K562 (cell line): Measurements from ENCODE around the gene SOHLH2. TPM values are rescaled to one million over a fixed set of nuclear protein-coding genes. Genes with fewer than 3 reads are reported as not detected.

Experiments
- ATAC-seq: fragments of 200-7000 bp; cut with Tn5 transposase; 3 replicates; pipeline ENCODE4 v1.9.1; 2020; ENCODE audit warnings: moderate library complexity
- BruUV-seq: library from RNA; stranded (reverse); fragments of 400-500 nt; replicated peaks from 2 replicates; lab custom pipeline; 2021; lab: Mats Ljungman, UMichigan
- CTCF ChIA-PET: fragments of 300-600 bp; formaldehyde crosslinking; extraction: SDS; loops from one replicate; lab custom pipeline; 2021; ENCODE audit warnings: low intra/inter-chr PET ratio; lab: Yijun Ruan, JAX
- POLR2A ChIA-PET: fragments of 300-600, 350-650 bp; sonication (Branson Sonifier 250); formaldehyde crosslinking; extraction: SDS; loops from one replicate; lab custom pipeline; 2021; ENCODE audit warnings: antibody characterized with exemption, inconsistent platforms; lab: Yijun Ruan, JAX
- DNase-seq, 4 experiments: peaks; one replicate each; pipeline versions ENCODE4 v3.0.0 to v3.0.0-alpha.2; 2011 to 2018; ENCODE audit warnings: low spot score in 3 of 4, mixed read lengths in 3 of 4; ENCODE audit errors: extremely low read depth in 1 of 4
- FAIRE-seq: peaks from 2 replicates; lab custom pipeline; 2011; peaks lifted over from hg19 to GRCh38; lab: Jason Lieb, UNC
- H2AFZ ChIP-seq: 2 replicates; pipeline ENCODE4 v1.6.0; 2011; ENCODE audit warnings: low read depth, low read length, control low read depth, inconsistent platforms
- H3K27ac ChIP-seq: fragments of 200-600 bp; 3 replicates; pipeline ENCODE4 v1.8.0; 2011; ENCODE audit warnings: low read depth, mild to moderate bottlenecking, control low read depth, inconsistent platforms, low read length, moderate library complexity, mixed read lengths; ENCODE audit errors: extremely low read depth
- H3K27me3 ChIP-seq, 2 experiments: fragments of 300-600 bp in 1 of 2; 2 replicates in 1 of 2; 3 replicates in 1 of 2; pipeline versions ENCODE4 v1.6.0 to v1.8.0; 2011; ENCODE audit warnings: inconsistent platforms in 2 of 2, low read length in 2 of 2, mild to moderate bottlenecking in 1 of 2, mixed read lengths in 1 of 2, moderate library complexity in 1 of 2; ENCODE audit not compliant: control insufficient read depth in 2 of 2, insufficient read depth in 2 of 2
- H3K36me3 ChIP-seq: fragments of 300-600 bp; 3 replicates; pipeline ENCODE4 v1.8.0; 2011; ENCODE audit warnings: mild to moderate bottlenecking, low read length, inconsistent platforms; ENCODE audit not compliant: control insufficient read depth, insufficient read depth
- H3K4me1 ChIP-seq, 2 experiments: fragments of 200-600 bp in 1 of 2; replicated peaks in 1 of 2; 2 replicates in 1 of 2; 3 replicates in 1 of 2; pipeline versions ENCODE4 v1.5.1 to v1.8.0; 2011; ENCODE audit warnings: inconsistent platforms in 2 of 2, low read length in 2 of 2, mild to moderate bottlenecking in 1 of 2, mixed read lengths in 1 of 2, moderate library complexity in 1 of 2; ENCODE audit not compliant: control insufficient read depth in 2 of 2, insufficient read depth in 2 of 2
- H3K4me2 ChIP-seq: 2 replicates; pipeline ENCODE4 v1.6.1; 2011; ENCODE audit warnings: low read length, control low read depth, inconsistent platforms, mixed read lengths; ENCODE audit not compliant: insufficient read depth
- H3K4me3 ChIP-seq: fragments of 200-600 bp; sonication (generic), shearing (Covaris generic); 2 replicates; pipeline ENCODE4 v1.5.1; 2016; ENCODE audit warnings: control low read depth, inconsistent platforms
- H3K79me2 ChIP-seq: fragments of 200-600 bp; 3 replicates; pipeline ENCODE4 v1.8.0; 2011; ENCODE audit warnings: low read length, inconsistent platforms; ENCODE audit not compliant: control insufficient read depth, insufficient read depth
- H3K9ac ChIP-seq, 2 experiments: 2 replicates each; pipeline versions ENCODE4 v1.6.0 to v1.6.1; 2011; ENCODE audit warnings: low read depth in 2 of 2, low read length in 2 of 2, control low read depth in 1 of 2, inconsistent platforms in 1 of 2, mild to moderate bottlenecking in 1 of 2, mixed read lengths in 1 of 2; ENCODE audit not compliant: insufficient read depth in 1 of 2
- H3K9me1 ChIP-seq: one replicate; pipeline ENCODE4 v1.6.0; 2011; ENCODE audit warnings: inconsistent platforms, mild to moderate bottlenecking, low read length, moderate library complexity; ENCODE audit not compliant: control insufficient read depth, insufficient read depth
- H3K9me3 ChIP-seq: replicated peaks from 2 replicates; pipeline ENCODE4 v1.5.1; 2011; ENCODE audit warnings: low read depth, low read length, inconsistent platforms; ENCODE audit not compliant: control insufficient read depth, insufficient read depth
- H4K20me1 ChIP-seq: replicated peaks from 2 replicates; pipeline ENCODE4 v1.6.1; 2011; ENCODE audit warnings: low read length, inconsistent platforms, mixed read lengths; ENCODE audit not compliant: control insufficient read depth, insufficient read depth
- BDP1 ChIP-seq: IDR thresholded peaks from 3 replicates; pipeline ENCODE4 v1.6.1; 2011; ENCODE audit not compliant: insufficient read length, insufficient read depth
- ELF2 ChIP-seq: fragments of 250-450 bp; sonication (Bioruptor Pico); IDR thresholded peaks from 2 replicates; pipeline ENCODE4 v1.5.0; 2021; ENCODE audit warnings: mild to moderate bottlenecking
- HEY1 ChIP-seq: fragments of 250-450 bp; sonication (Bioruptor Pico); IDR thresholded peaks from 2 replicates; pipeline ENCODE4 v1.5.0; 2020; ENCODE audit warnings: mild to moderate bottlenecking, moderate library complexity, borderline replicate concordance
- HSF4 ChIP-seq: fragments of 250-450 bp; sonication (Bioruptor Pico); IDR thresholded peaks from 2 replicates; pipeline ENCODE4 v2.1.2; 2022; ENCODE audit warnings: mild to moderate bottlenecking, moderate library complexity, borderline replicate concordance
- MTA3 ChIP-seq: fragments of 450-650 bp; formaldehyde crosslinking; IDR thresholded peaks from 2 replicates; pipeline ENCODE4 v1.6.1; 2017; ENCODE audit warnings: mild to moderate bottlenecking, borderline replicate concordance
- MTF1 ChIP-seq: fragments of 250-450 bp; sonication (Bioruptor Pico); IDR thresholded peaks from 2 replicates; pipeline ENCODE4 v1.9.0; 2021; ENCODE audit warnings: moderate library complexity, mild to moderate bottlenecking, inconsistent platforms, borderline replicate concordance
- POLR2H ChIP-seq: IDR thresholded peaks from 2 replicates; pipeline ENCODE4 v1.6.1; 2016; ENCODE audit warnings: missing genetic modification characterization, low read depth, mild to moderate bottlenecking, control low read depth, missing compliant biosample characterization, moderate library complexity
- SLC30A9 ChIP-seq: fragments of 250-450 bp; sonication (Bioruptor Pico); IDR thresholded peaks from 2 replicates; pipeline ENCODE4 v1.8.0; 2022; ENCODE audit warnings: mild to moderate bottlenecking, moderate library complexity
- SRSF9 ChIP-seq: fragments of 200-400 bp; formaldehyde crosslinking; IDR thresholded peaks from 2 replicates; pipeline ENCODE4 v1.6.1; 2017; ENCODE audit warnings: low read depth, low read length, borderline replicate concordance
- ZFPM2 ChIP-seq: fragments of 250-450 bp; sonication (Bioruptor Pico); IDR thresholded peaks from 2 replicates; pipeline ENCODE4 v1.5.1; 2022; ENCODE audit warnings: mild to moderate bottlenecking
- ZSCAN29 ChIP-seq: fragments of 450-650 bp; IDR thresholded peaks from 2 replicates; pipeline ENCODE4 v1.6.1; 2017
- in situ Hi-C: fragments of 300-500 bp; cut with MboI; formaldehyde crosslinking; loops from 4 replicates; pipeline ENCODE4 v1.15.0; 2018; ENCODE audit warnings: inconsistent platforms, mixed read lengths
- intact Hi-C: fragments of 100-400 bp; cut with micrococcal nuclease; formaldehyde crosslinking; loops from 2 replicates; pipeline ENCODE4 v1.14.2; 2022
- polyA plus RNA-seq, 8 experiments: library from polyadenylated mRNA; depleted of rRNA in 4 of 8; stranded (reverse) in 5 of 8; unstranded in 3 of 8; fragments of >200 nt; fragmentation: Nextera tagmentation in 2 of 8; fragmentation: Illumina TruSeq in 1 of 8; extraction: Ambion mirVana in 2 of 8; extraction: Trizol in 1 of 8; gene quantifications; 2 replicates each; pipeline versions ENCODE4 v1.2.1 to v1.2.3, GENCODE V29; 2011 to 2014; ENCODE audit warnings: inconsistent platforms in 1 of 8, missing spikeins in 1 of 8
- total RNA-seq, 7 experiments: library from RNA; depleted of rRNA in 6 of 7; stranded (reverse); fragments of >200 nt in 6 of 7; fragmentation: Illumina TruSeq in 2 of 7; extraction: Trizol in 2 of 7; gene quantifications; 2 replicates each; pipeline versions ENCODE4 v1.2.1 to v1.2.3, GENCODE V29; 2011 to 2021; ENCODE audit warnings: low replicate concordance in 1 of 7
- TF ChIP-seq, protein P1 (sequence below): fragments of 450-650 bp; IDR thresholded peaks from 2 replicates; pipeline ENCODE4 v1.6.1; 2017; ENCODE audit warnings: mild to moderate bottlenecking, moderate library complexity
- TF ChIP-seq, protein P2 (sequence below): fragments of 450-650 bp; formaldehyde crosslinking; IDR thresholded peaks from 2 replicates; pipeline ENCODE4 v1.4.0; 2022; ENCODE audit warnings: mild to moderate bottlenecking, moderate library complexity
- TF ChIP-seq, protein P3 (sequence below), 3 experiments: IDR thresholded peaks in 2 of 3; conservative IDR thresholded peaks in 1 of 3; 2 replicates each; pipeline ENCODE4 v1.5.1; 2011 to 2012; ENCODE audit warnings: low read length in 3 of 3, mild to moderate bottlenecking in 3 of 3, control low read depth in 2 of 3, improper control_type of control experiment in 1 of 3, inconsistent platforms in 1 of 3, low read depth in 1 of 3, mixed read lengths in 1 of 3, moderate library complexity in 1 of 3; ENCODE audit not compliant: insufficient read depth in 2 of 3
- TF ChIP-seq, protein P4 (sequence below): fragments of 250-450 bp; sonication (Bioruptor Pico); IDR thresholded peaks from 2 replicates; pipeline ENCODE4 v1.5.0; 2021; ENCODE audit warnings: mild to moderate bottlenecking, moderate library complexity
- TF ChIP-seq, protein P5 (sequence below): fragments of 250-450 bp; sonication (Bioruptor Pico); IDR thresholded peaks from 2 replicates; pipeline ENCODE4 v1.5.0; 2021

SOHLH2 gene
- total and polyA plus RNA-seq, 9 of the 15 experiments (the other 6 are each of a cell fraction or from before 2014, with no cell fraction given) = 10.3 to 26.7 (median 17.0) TPM

DNA sequence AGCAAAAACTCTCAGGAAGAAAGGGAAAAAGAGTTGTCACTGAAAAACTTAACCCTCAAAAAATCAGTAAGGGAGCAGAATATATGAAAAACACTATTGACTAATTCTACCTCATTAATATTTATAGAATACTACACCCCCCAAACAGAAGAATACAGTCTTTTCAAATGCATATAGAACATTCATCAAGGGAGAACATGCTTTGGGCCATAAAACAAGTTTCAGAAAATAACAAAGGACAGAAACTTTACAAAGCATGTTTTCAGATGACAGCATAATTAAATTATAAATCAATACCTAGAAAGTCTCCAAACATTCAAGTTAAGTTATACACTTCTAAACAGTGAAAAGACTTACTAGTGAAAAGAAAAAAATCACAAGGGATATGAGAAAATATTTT is 30.5 kb downstream of the SOHLH2 start:
- no peak overlapping the region for H3K9ac ChIP-seq
- ATAC-seq = no peak
- no peaks in the 10 kb centered on the region for H3K79me2 ChIP-seq
- no peak overlapping the region for H3K27ac ChIP-seq
- ChIA-PET CTCF (no interaction called here), POLR2A (no interaction called here)
- no peak overlapping the region for H3K4me3 ChIP-seq
- BruUV-seq = no TSS peak
- H3K27me3 ChIP-seq = no peaks in the 10 kb centered on the region
- no peak overlapping the region for H3K4me2 ChIP-seq
- no peaks in the 10 kb centered on the region for H4K20me1 ChIP-seq
- no peak for TF ChIP-seq MTA3
- no peak for TF ChIP-seq SLC30A9 (CRISPR knock-in tag)
- TF ChIP-seq POLR2H (tag) = no peak
- no peak for TF ChIP-seq ELF2 (CRISPR knock-in tag)
- TF ChIP-seq ZFPM2 (CRISPR knock-in tag) = no peak
- TF ChIP-seq, protein P1, sequence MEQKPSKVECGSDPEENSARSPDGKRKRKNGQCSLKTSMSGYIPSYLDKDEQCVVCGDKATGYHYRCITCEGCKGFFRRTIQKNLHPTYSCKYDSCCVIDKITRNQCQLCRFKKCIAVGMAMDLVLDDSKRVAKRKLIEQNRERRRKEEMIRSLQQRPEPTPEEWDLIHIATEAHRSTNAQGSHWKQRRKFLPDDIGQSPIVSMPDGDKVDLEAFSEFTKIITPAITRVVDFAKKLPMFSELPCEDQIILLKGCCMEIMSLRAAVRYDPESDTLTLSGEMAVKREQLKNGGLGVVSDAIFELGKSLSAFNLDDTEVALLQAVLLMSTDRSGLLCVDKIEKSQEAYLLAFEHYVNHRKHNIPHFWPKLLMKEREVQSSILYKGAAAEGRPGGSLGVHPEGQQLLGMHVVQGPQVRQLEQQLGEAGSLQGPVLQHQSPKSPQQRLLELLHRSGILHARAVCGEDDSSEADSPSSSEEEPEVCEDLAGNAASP = no peak
- TF ChIP-seq ZSCAN29 = no peak
- TF ChIP-seq, protein P2, sequence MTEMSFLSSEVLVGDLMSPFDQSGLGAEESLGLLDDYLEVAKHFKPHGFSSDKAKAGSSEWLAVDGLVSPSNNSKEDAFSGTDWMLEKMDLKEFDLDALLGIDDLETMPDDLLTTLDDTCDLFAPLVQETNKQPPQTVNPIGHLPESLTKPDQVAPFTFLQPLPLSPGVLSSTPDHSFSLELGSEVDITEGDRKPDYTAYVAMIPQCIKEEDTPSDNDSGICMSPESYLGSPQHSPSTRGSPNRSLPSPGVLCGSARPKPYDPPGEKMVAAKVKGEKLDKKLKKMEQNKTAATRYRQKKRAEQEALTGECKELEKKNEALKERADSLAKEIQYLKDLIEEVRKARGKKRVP (CRISPR knock-in tag) = no peak
- no peak for TF ChIP-seq SRSF9
- no peak for TF ChIP-seq HSF4 (CRISPR knock-in tag)
- TF ChIP-seq, protein P3, sequence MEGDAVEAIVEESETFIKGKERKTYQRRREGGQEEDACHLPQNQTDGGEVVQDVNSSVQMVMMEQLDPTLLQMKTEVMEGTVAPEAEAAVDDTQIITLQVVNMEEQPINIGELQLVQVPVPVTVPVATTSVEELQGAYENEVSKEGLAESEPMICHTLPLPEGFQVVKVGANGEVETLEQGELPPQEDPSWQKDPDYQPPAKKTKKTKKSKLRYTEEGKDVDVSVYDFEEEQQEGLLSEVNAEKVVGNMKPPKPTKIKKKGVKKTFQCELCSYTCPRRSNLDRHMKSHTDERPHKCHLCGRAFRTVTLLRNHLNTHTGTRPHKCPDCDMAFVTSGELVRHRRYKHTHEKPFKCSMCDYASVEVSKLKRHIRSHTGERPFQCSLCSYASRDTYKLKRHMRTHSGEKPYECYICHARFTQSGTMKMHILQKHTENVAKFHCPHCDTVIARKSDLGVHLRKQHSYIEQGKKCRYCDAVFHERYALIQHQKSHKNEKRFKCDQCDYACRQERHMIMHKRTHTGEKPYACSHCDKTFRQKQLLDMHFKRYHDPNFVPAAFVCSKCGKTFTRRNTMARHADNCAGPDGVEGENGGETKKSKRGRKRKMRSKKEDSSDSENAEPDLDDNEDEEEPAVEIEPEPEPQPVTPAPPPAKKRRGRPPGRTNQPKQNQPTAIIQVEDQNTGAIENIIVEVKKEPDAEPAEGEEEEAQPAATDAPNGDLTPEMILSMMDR (IDR thresholded peaks at IDR 0.05 in 2 of 3, conservative IDR thresholded peaks at IDR 0.05 in 1 of 3; ENCODE audit: insufficient read depth in 2 of 3, low read depth in 1 of 3, low read length in 3 of 3) = no peak
- TF ChIP-seq MTF1 (CRISPR knock-in tag) = no peak
- TF ChIP-seq HEY1 (CRISPR knock-in tag) = no peak
- TF ChIP-seq, protein P4, sequence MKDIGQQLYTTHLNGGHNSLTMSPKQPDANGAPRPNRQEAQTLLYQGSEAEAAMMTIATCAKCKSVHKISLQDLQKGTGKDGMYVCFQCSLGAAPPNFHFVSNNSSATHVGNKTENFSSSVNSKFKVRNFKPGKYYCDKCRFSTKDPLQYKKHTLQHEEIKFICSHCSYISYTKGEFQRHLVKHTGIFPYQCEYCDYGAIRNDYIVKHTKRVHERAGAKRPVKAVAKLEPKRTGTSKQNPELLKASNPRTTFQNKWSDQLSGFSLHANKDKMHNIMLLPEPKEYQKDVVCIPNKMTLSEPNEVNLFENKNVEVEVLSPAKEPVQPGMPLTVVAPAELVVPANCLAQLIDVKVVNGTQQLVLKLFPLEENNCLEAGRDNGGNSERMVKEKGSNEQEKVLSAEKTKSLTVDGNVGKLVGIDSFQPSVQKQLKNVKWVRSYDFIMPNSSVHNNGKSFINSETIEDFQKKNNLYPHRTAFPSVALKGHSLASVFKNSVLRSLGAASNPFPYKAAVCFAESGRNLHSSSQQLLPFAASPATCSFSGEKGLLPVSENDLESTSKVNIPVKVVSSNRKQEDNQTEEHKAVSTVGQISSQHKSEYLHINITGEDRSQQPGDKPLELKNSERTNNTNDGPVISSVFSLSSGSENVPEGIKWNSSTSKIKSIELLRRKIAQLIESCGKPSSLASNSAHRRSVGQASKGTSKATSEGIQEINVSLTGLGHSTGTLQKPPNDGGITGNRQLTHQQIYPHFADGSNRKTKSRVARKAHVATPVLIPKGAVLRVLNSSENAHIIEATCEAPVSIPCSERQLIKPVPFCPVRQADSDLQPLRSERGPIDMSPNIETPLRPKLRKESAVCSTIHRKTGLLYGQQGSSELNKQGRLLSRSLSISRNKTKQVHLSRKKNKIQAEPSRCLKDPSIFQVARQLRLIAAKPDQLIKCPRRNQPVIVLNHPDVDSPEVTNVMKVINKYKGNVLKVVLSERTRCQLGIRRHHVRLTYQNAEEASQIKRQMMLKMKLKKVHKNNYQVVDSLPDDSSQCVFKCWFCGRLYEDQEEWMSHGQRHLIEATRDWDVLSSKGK (CRISPR knock-in tag) = no peak
- TF ChIP-seq, protein P5, sequence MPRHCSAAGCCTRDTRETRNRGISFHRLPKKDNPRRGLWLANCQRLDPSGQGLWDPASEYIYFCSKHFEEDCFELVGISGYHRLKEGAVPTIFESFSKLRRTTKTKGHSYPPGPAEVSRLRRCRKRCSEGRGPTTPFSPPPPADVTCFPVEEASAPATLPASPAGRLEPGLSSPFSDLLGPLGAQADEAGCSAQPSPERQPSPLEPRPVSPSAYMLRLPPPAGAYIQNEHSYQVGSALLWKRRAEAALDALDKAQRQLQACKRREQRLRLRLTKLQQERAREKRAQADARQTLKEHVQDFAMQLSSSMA = no peak
- TF ChIP-seq BDP1 = no peak
- TF ChIP-seq, all 486 proteins: peak for 0
- no peaks in the 10 kb centered on the region for H3K4me1 ChIP-seq
- H2AFZ ChIP-seq = no peak overlapping the region
- no peak for DNase-seq
- intact Hi-C loops = no loop called here
- H3K9me3 ChIP-seq = no peaks in the 10 kb centered on the region
- H3K36me3 ChIP-seq = no peaks in the 10 kb centered on the region
- H3K9me1 ChIP-seq = no peaks in the 10 kb centered on the region
- in situ Hi-C loops = no loop called here
- no peak for FAIRE-seq
